Keratinocyte (primary cell): Measurements from ENCODE around the gene INSRR.

ENCODE experiments used
- EZH2 ChIP-seq: IDR thresholded peaks from one replicate; pipeline ENCODE4 v1.6.1; 2012; ENCODE audit warnings: inconsistent platforms, mild to moderate bottlenecking, low read length, moderate library complexity
- TF ChIP-seq, protein P1 (sequence below), 3 experiments: IDR thresholded peaks in 1 of 3; conservative IDR thresholded peaks in 1 of 3; optimal IDR thresholded peaks in 1 of 3; 2 replicates in 2 of 3; 3 replicates in 1 of 3; pipeline versions ENCODE3 to v1.5.1; 2011; ENCODE audit warnings: low read length in 3 of 3, mild to moderate bottlenecking in 3 of 3, moderate library complexity in 2 of 3, control low read depth in 1 of 3, inconsistent platforms in 1 of 3; ENCODE audit not compliant: insufficient read depth in 2 of 3; ENCODE audit errors: extremely low read depth in 1 of 3

- TF ChIP-seq, protein P1, sequence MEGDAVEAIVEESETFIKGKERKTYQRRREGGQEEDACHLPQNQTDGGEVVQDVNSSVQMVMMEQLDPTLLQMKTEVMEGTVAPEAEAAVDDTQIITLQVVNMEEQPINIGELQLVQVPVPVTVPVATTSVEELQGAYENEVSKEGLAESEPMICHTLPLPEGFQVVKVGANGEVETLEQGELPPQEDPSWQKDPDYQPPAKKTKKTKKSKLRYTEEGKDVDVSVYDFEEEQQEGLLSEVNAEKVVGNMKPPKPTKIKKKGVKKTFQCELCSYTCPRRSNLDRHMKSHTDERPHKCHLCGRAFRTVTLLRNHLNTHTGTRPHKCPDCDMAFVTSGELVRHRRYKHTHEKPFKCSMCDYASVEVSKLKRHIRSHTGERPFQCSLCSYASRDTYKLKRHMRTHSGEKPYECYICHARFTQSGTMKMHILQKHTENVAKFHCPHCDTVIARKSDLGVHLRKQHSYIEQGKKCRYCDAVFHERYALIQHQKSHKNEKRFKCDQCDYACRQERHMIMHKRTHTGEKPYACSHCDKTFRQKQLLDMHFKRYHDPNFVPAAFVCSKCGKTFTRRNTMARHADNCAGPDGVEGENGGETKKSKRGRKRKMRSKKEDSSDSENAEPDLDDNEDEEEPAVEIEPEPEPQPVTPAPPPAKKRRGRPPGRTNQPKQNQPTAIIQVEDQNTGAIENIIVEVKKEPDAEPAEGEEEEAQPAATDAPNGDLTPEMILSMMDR (optimal IDR thresholded peaks at IDR 0.05 in 1 of 3, IDR thresholded peaks at IDR 0.05 in 1 of 3, conservative IDR thresholded peaks at IDR 0.05 in 1 of 3; ENCODE audit: extremely low read depth in 1 of 3, insufficient read depth in 2 of 3, low read length in 3 of 3): no peak
- no peak for TF ChIP-seq EZH2
Measured at GRCh38 chr1:156904187-156904959, 45.5 kb upstream of the INSRR start.
